CD8-positive, alpha-beta memory T cell (primary cell): ENCODE measurements around the gene TMIGD1. TPM values are rescaled to one million over a fixed set of nuclear protein-coding genes. Genes with fewer than 3 reads are reported as not detected.
A peak's percentile ranks its signal among the peaks of the same experiment; 100 is the strongest.

Source experiments
- CTCF ChIA-PET: fragments of 350-600 bp; sonication (Branson Sonifier 250); formaldehyde crosslinking; loops from one replicate; lab custom pipeline; 2021; ENCODE audit warnings: antibody characterized with exemption; lab: Charles Lee
- POLR2A ChIA-PET: fragments of 350-600 bp; sonication (Branson Sonifier 250); formaldehyde crosslinking; loops from one replicate; lab custom pipeline; 2021; ENCODE audit warnings: antibody characterized with exemption; lab: Charles Lee
- DNase-seq, 5 donors: peaks; one replicate each; pipeline versions ENCODE4 v3.0.0 to v3.0.0-alpha.2; 2020 to 2022; ENCODE audit warnings: mixed read lengths in 1 of 5
- H3K27ac ChIP-seq: one replicate; pipeline ENCODE4 v1.7.0; 2013; ENCODE audit warnings: low read depth, mild to moderate bottlenecking, low read length, moderate library complexity
- H3K27me3 ChIP-seq: 2 replicates; pipeline ENCODE4 v1.7.0; 2013; ENCODE audit warnings: low read length, mild to moderate bottlenecking; ENCODE audit not compliant: insufficient read depth, poor library complexity, severe bottlenecking
- H3K36me3 ChIP-seq: 2 replicates; pipeline ENCODE4 v1.7.0; 2013; ENCODE audit warnings: mild to moderate bottlenecking, low read length, moderate library complexity; ENCODE audit not compliant: insufficient read depth
- H3K4me1 ChIP-seq: 2 replicates; pipeline ENCODE4 v1.7.0; 2013; ENCODE audit warnings: mild to moderate bottlenecking, low read length, moderate library complexity; ENCODE audit not compliant: insufficient read depth
- H3K4me3 ChIP-seq: 2 replicates; pipeline ENCODE4 v1.7.0; 2013; ENCODE audit warnings: mild to moderate bottlenecking, low read length
- H3K9me3 ChIP-seq: 2 replicates; pipeline ENCODE4 v1.7.0; 2013; ENCODE audit warnings: mild to moderate bottlenecking, low read length
- H3K27ac Mint-ChIP-seq, 8 donors: one replicate each; pipeline ENCODE4 v1.8.0; 2020 to 2021; ENCODE audit warnings: mixed read lengths in 8 of 8, mild to moderate bottlenecking in 6 of 8, inconsistent platforms in 3 of 8, moderate library complexity in 3 of 8
- H3K27me3 Mint-ChIP-seq, 2 donors: one replicate each; pipeline ENCODE4 v1.8.0; 2020 to 2021; ENCODE audit warnings: mixed read lengths in 2 of 2, mild to moderate bottlenecking in 1 of 2, moderate library complexity in 1 of 2
- H3K36me3 Mint-ChIP-seq, 3 donors: one replicate each; pipeline ENCODE4 v1.8.0; 2020 to 2021; ENCODE audit warnings: mixed read lengths in 3 of 3, inconsistent platforms in 1 of 3, mild to moderate bottlenecking in 1 of 3
- H3K4me1 Mint-ChIP-seq, 3 donors: one replicate each; pipeline ENCODE4 v1.8.0; 2020 to 2021; ENCODE audit warnings: mixed read lengths in 3 of 3, inconsistent platforms in 1 of 3, mild to moderate bottlenecking in 1 of 3
- H3K4me3 Mint-ChIP-seq, 7 donors: one replicate each; pipeline ENCODE4 v1.8.0; 2020 to 2021; ENCODE audit warnings: mixed read lengths in 7 of 7, mild to moderate bottlenecking in 6 of 7, moderate library complexity in 4 of 7, inconsistent platforms in 2 of 7
- H3K9me3 Mint-ChIP-seq, 5 donors: one replicate each; pipeline ENCODE4 v1.8.0; 2020 to 2022; ENCODE audit warnings: mixed read lengths in 5 of 5, mild to moderate bottlenecking in 3 of 5, moderate library complexity in 2 of 5, inconsistent platforms in 1 of 5
- polyA plus RNA-seq: library from polyadenylated mRNA; unstranded; fragments of 300-500 nt; fragmentation: Illumina TruSeq; gene quantifications from one replicate; pipeline ENCODE4 v1.2.3, GENCODE V29; 2021
- total RNA-seq, 2 experiments: library from RNA; stranded (reverse); gene quantifications; one replicate each; pipeline ENCODE4 v1.2.3, GENCODE V29; 2021

TMIGD1 gene
- total and polyA plus RNA-seq, 3 experiments from 2014 or later, result not detected

DNA sequence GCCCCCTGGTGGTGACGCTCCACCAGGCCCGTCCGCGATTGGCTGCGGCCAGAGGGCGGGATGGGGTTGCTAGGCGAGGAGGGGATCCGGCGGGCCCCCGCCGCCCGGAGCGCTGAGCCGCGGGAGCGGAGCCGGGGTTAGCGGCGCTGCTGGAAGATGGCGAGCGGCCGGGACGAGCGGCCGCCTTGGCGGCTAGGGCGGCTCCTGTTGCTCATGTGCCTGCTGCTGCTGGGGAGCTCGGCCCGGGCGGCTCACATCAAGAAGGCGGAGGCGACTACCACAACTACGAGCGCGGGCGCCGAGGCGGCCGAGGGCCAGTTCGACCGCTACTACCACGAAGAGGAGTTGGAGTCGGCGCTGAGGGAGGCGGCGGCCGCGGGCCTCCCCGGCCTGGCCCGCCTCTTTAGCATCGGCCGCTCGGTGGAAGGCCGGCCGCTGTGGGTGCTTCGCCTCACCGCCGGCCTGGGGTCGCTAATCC is 45.0 kb upstream of the TMIGD1 start, which contains the start of gene CPD:
Gene CPD, plus strand, starts transcription at position 103 of the 478 bp plus-strand sequence. Its CDS starts 54 bp downstream, at position 157.
- CTCF ChIA-PET, result interaction anchor here (0.8 to 2.9 kb wide), 4 partner anchors 12 to 42 kb away, joined by 3 to 15 read pairs (median 7); no protein-coding TSS in a partner anchor
- H3K9me3 Mint-ChIP-seq, result no peaks in the 10 kb centered on the region
- Histone ChIP-seq H3K27me3 (no peaks in the 10 kb centered on the region), H3K36me3 (no peaks in the 10 kb centered on the region), H3K27ac (peak within 1 kb of the TSS; percentile 90), H3K4me1 (peaks cover 39% of the 10 kb centered on the region), H3K9me3 (no peaks in the 10 kb centered on the region), H3K4me3 (peak within 1 kb of the TSS; percentile 94)
- H3K4me1 Mint-ChIP-seq, result peaks cover 54 to 67% (median 61%) of the 10 kb centered on the region in 3 donors
- H3K27me3 Mint-ChIP-seq, result peaks cover 4% of the 10 kb centered on the region in 2 donors
- peak within 1 kb of the TSS; percentile 88 to 98 (median 94) for H3K4me3 Mint-ChIP-seq
- POLR2A ChIA-PET, result interaction anchor here (3.6 kb wide), 1 partner anchor 15 kb away, joined by 15 read pairs; no protein-coding TSS in a partner anchor
- H3K27ac Mint-ChIP-seq, result peak within 1 kb of the TSS; percentile 86 to 99 (median 96)
- H3K36me3 Mint-ChIP-seq, result peaks cover 0 to 13% (median 0%) of the 10 kb centered on the region in 3 donors
- DNase-seq, result peak; percentile 94 to 97 (median 96)

DNA sequence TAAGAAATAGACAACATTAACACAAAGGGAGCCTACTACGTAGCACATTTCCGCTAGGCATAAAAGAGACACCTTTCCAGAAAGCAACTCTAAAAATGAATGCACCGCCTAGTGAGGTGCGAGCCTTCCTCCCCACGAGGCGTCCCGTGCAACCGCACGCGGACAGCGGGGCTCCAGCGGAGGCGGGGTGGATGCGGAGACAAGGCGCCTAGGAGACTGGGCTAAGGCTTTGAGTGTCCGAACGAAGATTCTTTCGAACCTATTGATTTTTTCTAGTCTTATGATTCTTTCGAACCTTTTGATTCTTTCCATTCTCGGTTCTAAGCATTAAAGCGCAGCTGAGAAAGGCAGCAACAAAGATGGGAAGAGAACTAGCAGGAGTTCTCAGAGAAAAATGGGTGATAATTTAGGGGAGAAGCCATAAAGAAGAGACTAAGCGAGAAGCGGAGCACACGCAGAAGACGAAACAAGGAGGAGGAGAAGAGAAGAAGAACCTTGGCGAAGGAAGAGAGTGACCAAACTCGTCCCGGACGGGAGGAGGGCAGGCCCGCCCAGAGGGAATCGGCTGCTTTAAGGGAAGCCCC is 44.5 kb upstream of the TMIGD1 start:
- H3K27me3 ChIP-seq, result no peaks in the 10 kb centered on the region
- H3K4me1 ChIP-seq, result peaks cover 38% of the 10 kb centered on the region
- H3K4me3 Mint-ChIP-seq, result peak overlapping the region; percentile 88 to 98 (median 94)
- H3K4me3 ChIP-seq, result peak overlapping the region; percentile 94
- peaks cover 0 to 13% (median 0%) of the 10 kb centered on the region in 3 donors for H3K36me3 Mint-ChIP-seq
- no peaks in the 10 kb centered on the region for H3K9me3 Mint-ChIP-seq
- peak overlapping the region; percentile 85 to 99 (median 96) for H3K27ac Mint-ChIP-seq
- DNase-seq, result peak; percentile 47 to 75 (median 69)
- POLR2A ChIA-PET, result interaction anchor here (1.0 to 3.6 kb wide), 2 partner anchors 11 to 15 kb away, joined by 3 to 15 read pairs; no protein-coding TSS in a partner anchor
- CTCF ChIA-PET, result interaction anchor here (0.5 to 2.0 kb wide), 3 partner anchors 13 to 412 kb away, joined by 3 to 9 read pairs (median 3); no protein-coding TSS in a partner anchor
- H3K36me3 ChIP-seq, result no peaks in the 10 kb centered on the region
- no peaks in the 10 kb centered on the region for H3K9me3 ChIP-seq
- peak overlapping the region; percentile 90 for H3K27ac ChIP-seq
- H3K4me1 Mint-ChIP-seq, result peaks cover 49 to 61% (median 57%) of the 10 kb centered on the region in 3 donors
- H3K27me3 Mint-ChIP-seq, result peaks cover 4 to 5% of the 10 kb centered on the region in 2 donors

DNA sequence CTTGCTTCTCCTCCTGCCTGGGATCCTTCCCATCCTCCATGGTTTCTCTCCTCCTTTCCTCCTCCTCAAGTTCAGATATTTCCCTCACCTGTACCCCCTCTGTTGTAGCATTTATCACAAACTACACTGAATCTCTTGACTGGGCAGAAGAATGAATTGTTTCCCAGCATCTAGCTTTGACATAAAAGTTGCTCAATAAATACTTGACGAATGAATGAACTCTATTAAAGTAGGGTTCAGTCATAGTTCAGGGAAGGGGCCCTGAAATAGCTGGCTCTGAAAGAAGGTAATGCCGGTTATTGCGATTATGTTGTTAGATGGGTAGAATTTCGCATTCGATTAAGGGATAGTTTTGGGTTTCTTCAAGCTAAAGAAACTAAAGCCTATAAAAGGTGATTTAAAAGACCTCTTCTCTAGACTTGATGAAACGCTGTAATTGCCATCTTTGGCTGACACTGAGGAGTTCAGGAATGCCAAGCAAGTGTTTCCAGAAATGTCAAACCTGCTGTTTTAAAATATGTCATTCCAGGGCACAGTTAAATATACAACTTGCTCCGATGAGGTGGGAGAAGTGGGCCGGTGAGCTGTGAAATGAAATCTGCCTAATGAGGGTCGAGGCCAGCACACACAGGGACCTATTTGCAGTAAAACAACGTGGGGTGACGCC is 43.9 kb upstream of the TMIGD1 start:
- peak overlapping the region; percentile 94 for H3K4me3 ChIP-seq
- Mint-ChIP-seq H3K36me3 (peaks cover 0 to 13% (median 0%) of the 10 kb centered on the region in 3 donors), H3K27me3 (peaks cover 4 to 5% of the 10 kb centered on the region in 2 donors), H3K27ac (peak overlapping the region; percentile 85 to 99 (median 96)), H3K9me3 (no peaks in the 10 kb centered on the region), H3K4me1 (peaks cover 44 to 55% (median 54%) of the 10 kb centered on the region in 3 donors), H3K4me3 (peak overlapping the region; percentile 88 to 98 (median 94))
- H3K36me3 ChIP-seq, result no peaks in the 10 kb centered on the region
- H3K27me3 ChIP-seq, result no peaks in the 10 kb centered on the region
- no peaks in the 10 kb centered on the region for H3K9me3 ChIP-seq
- ChIA-PET CTCF (interaction anchor here (0.5 to 2.0 kb wide), 2 partner anchors 14 to 412 kb away, joined by 3 to 9 read pairs; no protein-coding TSS in a partner anchor), POLR2A (interaction anchor here (1.0 to 3.6 kb wide), 2 partner anchors 11 to 14 kb away, joined by 3 to 15 read pairs; no protein-coding TSS in a partner anchor)
- peak overlapping the region; percentile 90 for H3K27ac ChIP-seq
- no peak for DNase-seq
- peaks cover 32% of the 10 kb centered on the region for H3K4me1 ChIP-seq

GRCh38 chr17:30376621-30377452 is 43.0 kb upstream of the TMIGD1 start:
- no peak overlapping the region for H3K27ac ChIP-seq
- no peaks in the 10 kb centered on the region for H3K27me3 ChIP-seq
- CTCF ChIA-PET, result interaction anchor here (2.0 kb wide), 1 partner anchor 13 kb away, joined by 9 read pairs; no protein-coding TSS in a partner anchor
- H3K36me3 ChIP-seq, result no peaks in the 10 kb centered on the region
- Mint-ChIP-seq H3K4me1 (peaks cover 39 to 47% (median 46%) of the 10 kb centered on the region in 3 donors), H3K36me3 (peaks cover 0 to 13% (median 0%) of the 10 kb centered on the region in 3 donors), H3K27me3 (peaks cover 4 to 5% of the 10 kb centered on the region in 2 donors), H3K27ac (peak overlapping the region; percentile 85 to 99 (median 96)), H3K9me3 (no peaks in the 10 kb centered on the region), H3K4me3 (peak overlapping the region; percentile 12 to 98 (median 93))
- H3K9me3 ChIP-seq, result no peaks in the 10 kb centered on the region
- no peak overlapping the region for H3K4me3 ChIP-seq
- peaks cover 31% of the 10 kb centered on the region for H3K4me1 ChIP-seq
- POLR2A ChIA-PET, result interaction anchor here (3.6 kb wide), 1 partner anchor 13 kb away, joined by 15 read pairs; no protein-coding TSS in a partner anchor
- DNase-seq, result peak in 1 of 5 donors; percentile 3

DNA sequence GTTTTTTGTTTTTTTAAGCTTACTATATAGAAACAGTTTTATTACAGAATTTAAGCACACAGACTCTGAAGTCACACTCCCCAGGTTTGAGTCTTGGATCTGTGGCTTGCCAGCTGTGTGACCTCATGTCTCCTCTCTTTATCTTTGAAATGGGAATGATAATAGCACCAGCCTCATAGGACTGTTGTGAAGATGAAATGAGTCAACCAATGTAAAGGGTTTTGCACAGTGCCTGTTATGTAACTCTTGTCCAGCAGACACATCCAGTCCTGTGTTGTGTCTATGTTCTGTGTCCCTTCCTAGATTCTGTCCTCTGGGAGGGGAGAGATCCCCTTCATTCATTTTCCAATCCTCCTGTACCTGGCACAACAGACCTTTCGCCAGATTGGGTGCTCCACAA is 41.8 kb upstream of the TMIGD1 start:
- H3K9me3 ChIP-seq, result no peaks in the 10 kb centered on the region

GRCh38 chr17:30372755-30373154 is 38.9 kb upstream of the TMIGD1 start:
- Histone ChIP-seq H3K9me3 (no peaks in the 10 kb centered on the region), H3K27me3 (no peaks in the 10 kb centered on the region), H3K27ac (no peak overlapping the region), H3K36me3 (no peaks in the 10 kb centered on the region), H3K4me3 (no peak overlapping the region), H3K4me1 (peaks cover 7% of the 10 kb centered on the region)
- POLR2A ChIA-PET, result no interaction called here
- no peaks in the 10 kb centered on the region for H3K9me3 Mint-ChIP-seq
- DNase-seq, result no peak
- H3K4me1 Mint-ChIP-seq, result peaks cover 15 to 34% (median 29%) of the 10 kb centered on the region in 3 donors
- CTCF ChIA-PET, result no interaction called here
- no peaks in the 10 kb centered on the region for H3K36me3 Mint-ChIP-seq
- no peak overlapping the region for H3K4me3 Mint-ChIP-seq
- H3K27me3 Mint-ChIP-seq, result peaks cover 4 to 5% of the 10 kb centered on the region in 2 donors
- peak overlapping the region in 1 of 8 donors; percentile 4 for H3K27ac Mint-ChIP-seq

More for the DNA sequence above, 41.8 kb upstream of the TMIGD1 start:
- DNase-seq, result no peak
- ChIA-PET CTCF (no interaction called here), POLR2A (no interaction called here)
- Mint-ChIP-seq H3K36me3 (peaks cover 0 to 13% (median 0%) of the 10 kb centered on the region in 3 donors), H3K4me3 (no peak overlapping the region), H3K4me1 (peaks cover 30 to 36% (median 35%) of the 10 kb centered on the region in 3 donors), H3K27me3 (peaks cover 4 to 5% of the 10 kb centered on the region in 2 donors), H3K27ac (peak overlapping the region in 1 of 8 donors; percentile 43), H3K9me3 (no peaks in the 10 kb centered on the region)
- Histone ChIP-seq H3K4me3 (no peak overlapping the region), H3K27ac (no peak overlapping the region), H3K4me1 (peaks cover 20% of the 10 kb centered on the region), H3K27me3 (no peaks in the 10 kb centered on the region), H3K36me3 (no peaks in the 10 kb centered on the region)

DNA sequence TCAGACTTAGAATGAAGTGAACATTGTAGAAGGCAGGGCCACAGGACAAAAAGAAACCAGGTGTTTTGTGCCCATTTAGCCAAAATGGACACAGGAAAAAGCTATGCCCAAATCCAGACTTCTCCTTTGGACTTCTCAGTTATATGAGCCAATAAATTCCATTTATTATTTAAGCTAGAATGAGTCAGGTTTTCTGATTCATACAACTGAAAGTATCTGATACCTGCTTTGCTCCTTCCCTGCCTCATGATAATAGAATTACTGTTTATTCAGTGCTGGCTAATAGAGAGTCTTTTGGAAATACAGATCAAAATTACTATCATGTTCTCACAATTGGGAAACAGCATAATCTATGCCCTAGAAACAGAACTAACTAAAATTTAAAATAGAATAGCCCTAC is 36.1 kb upstream of the TMIGD1 start:
- Histone ChIP-seq H3K36me3 (no peaks in the 10 kb centered on the region), H3K9me3 (no peaks in the 10 kb centered on the region), H3K27me3 (no peaks in the 10 kb centered on the region), H3K27ac (no peak overlapping the region), H3K4me3 (no peak overlapping the region), H3K4me1 (peaks cover 6% of the 10 kb centered on the region)
- peaks cover 10 to 30% (median 25%) of the 10 kb centered on the region in 3 donors for H3K4me1 Mint-ChIP-seq
- CTCF ChIA-PET, result no interaction called here
- DNase-seq, result no peak
- H3K4me3 Mint-ChIP-seq, result no peak overlapping the region
- H3K27ac Mint-ChIP-seq, result no peak overlapping the region
- peaks cover 0 to 6% (median 2%) of the 10 kb centered on the region in 5 donors for H3K9me3 Mint-ChIP-seq
- POLR2A ChIA-PET, result no interaction called here
- H3K36me3 Mint-ChIP-seq, result peaks cover 0 to 4% (median 1%) of the 10 kb centered on the region in 3 donors
- H3K27me3 Mint-ChIP-seq, result peaks cover 4 to 5% of the 10 kb centered on the region in 2 donors
